ENCODE results near the gene PRSS48. TPM values are rescaled to one million over a fixed set of nuclear protein-coding genes. Genes with fewer than 3 reads are reported as not detected.
"Not testable (repeated sequence)": the region's sequence is repeated elsewhere in the genome, so short reads cannot be mapped to it uniquely, and the experiment has no call there.

Gene PRSS48
- total RNA-seq, 1 donor from 2014 or later = not detected

GRCh38 chr4:151313306-151314009 lies 36.5 kb downstream of the PRSS48 start:
- Mint-ChIP-seq H3K36me3 (ENCODE audit: low read depth) (no peaks in the 10 kb centered on the region), H3K27me3 (ENCODE audit: low read depth) (no peaks in the 10 kb centered on the region), H3K4me3 (ENCODE audit: low read depth) (no peak overlapping the region), H3K9me3 (no peaks in the 10 kb centered on the region), H3K4me1 (ENCODE audit: low read depth) (no peaks in the 10 kb centered on the region), H3K27ac (no peak overlapping the region)
- DNase-seq (ENCODE audit: low spot score) = no peak
- intact Hi-C loops (cut with micrococcal nuclease) = no loop called here

- Mint-ChIP-seq H3K4me1 (ENCODE audit: low read depth) (no peaks in the 10 kb centered on the region), H3K9me3 (no peaks in the 10 kb centered on the region), H3K4me3 (ENCODE audit: low read depth) (no peak overlapping the region), H3K27ac (no peak overlapping the region), H3K36me3 (ENCODE audit: low read depth) (no peaks in the 10 kb centered on the region), H3K27me3 (ENCODE audit: low read depth) (no peaks in the 10 kb centered on the region)
- intact Hi-C loops (cut with micrococcal nuclease) = no loop called here
- DNase-seq (ENCODE audit: low spot score) = no peak
These were observed 37.0 kb downstream of the PRSS48 start for GRCh38 chr4:151314010-151314355.

GRCh38 chr4:151314479-151314878 lies 37.5 kb downstream of the PRSS48 start:
- intact Hi-C loops (cut with micrococcal nuclease) = no loop called here
- Mint-ChIP-seq H3K27me3 (ENCODE audit: low read depth) (peaks cover under 1% of the 10 kb centered on the region), H3K9me3 (no peaks in the 10 kb centered on the region), H3K4me1 (ENCODE audit: low read depth) (no peaks in the 10 kb centered on the region), H3K27ac (no peak overlapping the region), H3K4me3 (ENCODE audit: low read depth) (no peak overlapping the region), H3K36me3 (ENCODE audit: low read depth) (no peaks in the 10 kb centered on the region)
- no peak for DNase-seq (ENCODE audit: low spot score)

GRCh38 chr4:151315212-151315886 lies 38.4 kb downstream of the PRSS48 start:
- Mint-ChIP-seq H3K27ac (no peak overlapping the region), H3K36me3 (ENCODE audit: low read depth) (no peaks in the 10 kb centered on the region), H3K4me3 (ENCODE audit: low read depth) (no peak overlapping the region), H3K27me3 (ENCODE audit: low read depth) (peaks cover 7% of the 10 kb centered on the region), H3K9me3 (no peaks in the 10 kb centered on the region), H3K4me1 (ENCODE audit: low read depth) (no peaks in the 10 kb centered on the region)
- intact Hi-C loops (cut with micrococcal nuclease) = no loop called here
- no peak for DNase-seq (ENCODE audit: low spot score)

GRCh38 chr4:151316645-151317044 lies 39.7 kb downstream of the PRSS48 start:
- DNase-seq (ENCODE audit: low spot score) = no peak
- peaks cover 16% of the 10 kb centered on the region for H3K27me3 Mint-ChIP-seq (ENCODE audit: low read depth)
- H3K36me3 Mint-ChIP-seq (ENCODE audit: low read depth) = no peaks in the 10 kb centered on the region
- H3K4me3 Mint-ChIP-seq (ENCODE audit: low read depth) = no peak overlapping the region
- H3K4me1 Mint-ChIP-seq (ENCODE audit: low read depth) = no peaks in the 10 kb centered on the region
- no peaks in the 10 kb centered on the region for H3K9me3 Mint-ChIP-seq
- no peak overlapping the region for H3K27ac Mint-ChIP-seq
- intact Hi-C loops (cut with micrococcal nuclease) = no loop called here

GRCh38 chr4:151318307-151319006 lies 41.5 kb downstream of the PRSS48 start:
- Mint-ChIP-seq H3K9me3 (no peaks in the 10 kb centered on the region), H3K27me3 (ENCODE audit: low read depth) (peaks cover 28% of the 10 kb centered on the region), H3K27ac (no peak overlapping the region), H3K36me3 (ENCODE audit: low read depth) (no peaks in the 10 kb centered on the region), H3K4me3 (ENCODE audit: low read depth) (no peak overlapping the region), H3K4me1 (ENCODE audit: low read depth) (no peaks in the 10 kb centered on the region)
- intact Hi-C loops (cut with micrococcal nuclease) = no loop called here
- DNase-seq (ENCODE audit: low spot score) = no peak

GRCh38 chr4:151319490-151319889 lies 42.5 kb downstream of the PRSS48 start:
- intact Hi-C loops (cut with micrococcal nuclease) = no loop called here
- Mint-ChIP-seq H3K27me3 (ENCODE audit: low read depth) (peaks cover 38% of the 10 kb centered on the region), H3K4me3 (ENCODE audit: low read depth) (no peak overlapping the region), H3K27ac (no peak overlapping the region), H3K36me3 (ENCODE audit: low read depth) (no peaks in the 10 kb centered on the region), H3K9me3 (no peaks in the 10 kb centered on the region), H3K4me1 (ENCODE audit: low read depth) (no peaks in the 10 kb centered on the region)
- no peak for DNase-seq (ENCODE audit: low spot score)

- H3K36me3 Mint-ChIP-seq (ENCODE audit: low read depth) = no peaks in the 10 kb centered on the region
- H3K4me3 Mint-ChIP-seq (ENCODE audit: low read depth) = no peak overlapping the region
- no peak overlapping the region for H3K27ac Mint-ChIP-seq
- H3K9me3 Mint-ChIP-seq = no peaks in the 10 kb centered on the region
- peaks cover 51% of the 10 kb centered on the region for H3K27me3 Mint-ChIP-seq (ENCODE audit: low read depth)
- intact Hi-C loops (cut with micrococcal nuclease) = no loop called here
- peaks cover 2% of the 10 kb centered on the region for H3K4me1 Mint-ChIP-seq (ENCODE audit: low read depth)
- DNase-seq (ENCODE audit: low spot score) = no peak
These were observed 44.6 kb downstream of the PRSS48 start for GRCh38 chr4:151321586-151321985.

GRCh38 chr4:151322161-151322560 lies 45.2 kb downstream of the PRSS48 start:
- H3K4me3 Mint-ChIP-seq (ENCODE audit: low read depth); H3K9me3 Mint-ChIP-seq; intact Hi-C loops (cut with micrococcal nuclease); DNase-seq (ENCODE audit: low spot score); H3K4me1 Mint-ChIP-seq (ENCODE audit: low read depth); H3K27ac Mint-ChIP-seq; H3K36me3 Mint-ChIP-seq (ENCODE audit: low read depth): not testable (repeated sequence)
- H3K27me3 Mint-ChIP-seq (ENCODE audit: low read depth) = peaks cover 56% of the 10 kb centered on the region

GRCh38 chr4:151322570-151322969 lies 45.6 kb downstream of the PRSS48 start:
- intact Hi-C loops (cut with micrococcal nuclease) = no loop called here
- no peak overlapping the region for H3K4me3 Mint-ChIP-seq (ENCODE audit: low read depth)
- DNase-seq (ENCODE audit: low spot score) = no peak
- H3K27ac Mint-ChIP-seq = no peak overlapping the region
- H3K27me3 Mint-ChIP-seq (ENCODE audit: low read depth) = peaks cover 56% of the 10 kb centered on the region
- H3K36me3 Mint-ChIP-seq (ENCODE audit: low read depth) = no peaks in the 10 kb centered on the region
- H3K9me3 Mint-ChIP-seq = no peaks in the 10 kb centered on the region
- H3K4me1 Mint-ChIP-seq (ENCODE audit: low read depth) = peaks cover 2% of the 10 kb centered on the region

GRCh38 chr4:151323667-151324066 lies 46.7 kb downstream of the PRSS48 start:
- Mint-ChIP-seq H3K4me1 (ENCODE audit: low read depth) (peaks cover 2% of the 10 kb centered on the region), H3K36me3 (ENCODE audit: low read depth) (no peaks in the 10 kb centered on the region), H3K27me3 (ENCODE audit: low read depth) (peaks cover 61% of the 10 kb centered on the region), H3K27ac (no peak overlapping the region), H3K9me3 (no peaks in the 10 kb centered on the region), H3K4me3 (ENCODE audit: low read depth) (no peak overlapping the region)
- intact Hi-C loops (cut with micrococcal nuclease) = no loop called here
- no peak for DNase-seq (ENCODE audit: low spot score)

- Mint-ChIP-seq H3K27ac (no peak overlapping the region), H3K4me1 (ENCODE audit: low read depth) (peaks cover 2% of the 10 kb centered on the region), H3K9me3 (no peaks in the 10 kb centered on the region), H3K27me3 (ENCODE audit: low read depth) (peaks cover 65% of the 10 kb centered on the region), H3K36me3 (ENCODE audit: low read depth) (no peaks in the 10 kb centered on the region), H3K4me3 (ENCODE audit: low read depth) (no peak overlapping the region)
- DNase-seq (ENCODE audit: low spot score) = no peak
- intact Hi-C loops (cut with micrococcal nuclease) = no loop called here
These were observed 47.3 kb downstream of the PRSS48 start for GRCh38 chr4:151324124-151324751.

GRCh38 chr4:151324752-151325110 lies 47.8 kb downstream of the PRSS48 start:
- intact Hi-C loops (cut with micrococcal nuclease) = no loop called here
- Mint-ChIP-seq H3K4me1 (ENCODE audit: low read depth) (peaks cover 2% of the 10 kb centered on the region), H3K27ac (no peak overlapping the region), H3K36me3 (ENCODE audit: low read depth) (no peaks in the 10 kb centered on the region), H3K4me3 (ENCODE audit: low read depth) (no peak overlapping the region), H3K27me3 (ENCODE audit: low read depth) (peaks cover 63% of the 10 kb centered on the region), H3K9me3 (no peaks in the 10 kb centered on the region)
- DNase-seq (ENCODE audit: low spot score) = no peak

Measured in activated T-helper 2 cell treated with anti-CD3 and anti-CD28 coated beads, Interferon-gamma antibody, Interleukin-2, Interleukin-4, amounts not matched to agents 10 μg/mL and 5 μg/mL and 100 μg/mL, durations not matched to agents 14 hours and 24 hours and 36 hours (primary cell).